SU-DHL-6 (cell line): ENCODE results near the gene MDFI.

Experiments
- H2AFZ ChIP-seq: fragments of 200-600 bp; sonication (generic); 2 replicates; pipeline ENCODE4 v1.6.1; 2014; ENCODE audit warnings: low read depth, mild to moderate bottlenecking, moderate library complexity, mixed read lengths, antibody characterized with exemption, low read length; ENCODE audit not compliant: severe bottlenecking
- H3F3A ChIP-seq: fragments of 200-600 bp; shearing (Covaris generic); 2 replicates; pipeline ENCODE4 v1.6.0; 2016; ENCODE audit warnings: antibody characterized with exemption, mild to moderate bottlenecking; ENCODE audit not compliant: insufficient read depth
- H3K27ac ChIP-seq: fragments of 200-600 bp; sonication (generic); 2 replicates; pipeline ENCODE4 v1.5.1; 2016; ENCODE audit warnings: low read depth, mild to moderate bottlenecking, low read length, moderate library complexity, mixed read lengths
- H3K27me3 ChIP-seq: fragments of 200-600 bp; sonication (generic), shearing (Covaris generic); 2 replicates; pipeline ENCODE4 v1.6.0; 2014; ENCODE audit warnings: mild to moderate bottlenecking, low read length
- H3K36me3 ChIP-seq: fragments of 200-600 bp; sonication (generic); 2 replicates; pipeline ENCODE4 v1.6.1; 2014; ENCODE audit warnings: mild to moderate bottlenecking, low read length, mixed read lengths
- H3K4me2 ChIP-seq: fragments of 300-600, 200-600 bp; shearing (Covaris generic), sonication (generic); 2 replicates; pipeline ENCODE4 v1.6.0; 2014; ENCODE audit warnings: low read length, low read depth, mild to moderate bottlenecking; ENCODE audit not compliant: poor library complexity, severe bottlenecking
- H3K4me3 ChIP-seq: fragments of 200-600 bp; sonication (generic); 2 replicates; pipeline ENCODE4 v1.5.1; 2014; ENCODE audit warnings: antibody characterized with exemption, low read length, mild to moderate bottlenecking, mixed read lengths; ENCODE audit not compliant: insufficient read depth, poor library complexity, severe bottlenecking
- H3K79me2 ChIP-seq: fragments of 200-600 bp; sonication (generic); 2 replicates; pipeline ENCODE4 v1.6.1; 2014; ENCODE audit warnings: mild to moderate bottlenecking, low read length, moderate library complexity; ENCODE audit not compliant: insufficient read depth
- H3K9ac ChIP-seq: fragments of 200-600 bp; sonication (generic); 2 replicates; pipeline ENCODE4 v1.7.0; 2014; ENCODE audit warnings: mild to moderate bottlenecking, low read length
- H3K9me2 ChIP-seq: fragments of 200-600 bp; sonication (generic); replicated peaks from 2 replicates; pipeline ENCODE4 v1.6.1; 2014; ENCODE audit warnings: low read length; ENCODE audit not compliant: insufficient read depth
- H3K9me3 ChIP-seq: fragments of 200-600 bp; sonication (generic); 2 replicates; pipeline ENCODE4 v1.6.1; 2014; ENCODE audit warnings: low read length, mixed read lengths; ENCODE audit not compliant: insufficient read depth
- H4K20me1 ChIP-seq: fragments of 200-600 bp; sonication (generic); 2 replicates; pipeline ENCODE4 v1.6.1; 2014; ENCODE audit warnings: low read depth, mild to moderate bottlenecking, antibody characterized with exemption, low read length, moderate library complexity, mixed read lengths
- EZH2phosphoT487 ChIP-seq: fragments of 200-600 bp; sonication (generic), shearing (Covaris generic); conservative IDR thresholded peaks from 2 replicates; pipeline ENCODE4 v1.6.1; 2018; ENCODE audit warnings: mild to moderate bottlenecking, antibody characterized with exemption, low read length, moderate library complexity, mixed read lengths
- TF ChIP-seq, protein P1 (sequence below): fragments of 200-600 bp; sonication (generic); IDR thresholded peaks from one replicate; pipeline ENCODE4 v1.5.1; 2017; ENCODE audit warnings: antibody characterized with exemption, mild to moderate bottlenecking, low read length, moderate library complexity; ENCODE audit not compliant: insufficient read depth, poor library complexity, severe bottlenecking

Gene MDFI

DNA sequence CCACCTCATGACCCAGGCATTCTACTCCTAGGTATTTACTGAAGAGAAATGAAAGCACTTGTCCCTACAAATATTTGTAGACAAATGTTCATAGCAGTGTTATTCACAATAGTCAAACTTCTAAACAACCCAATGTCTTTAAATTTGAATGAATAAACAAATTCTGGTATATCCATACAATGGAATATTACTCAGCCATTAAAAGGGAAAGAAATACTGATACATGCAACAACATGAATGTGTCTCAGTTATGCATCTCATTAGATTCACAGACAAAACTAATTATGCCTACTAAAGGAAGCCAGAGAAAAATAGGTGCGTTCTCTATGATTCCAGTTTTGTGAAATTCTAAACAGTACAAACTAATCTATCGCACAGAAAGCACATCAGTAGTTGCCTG is 30.7 kb downstream of the MDFI start:
- Histone ChIP-seq H3K27ac (no peak overlapping the region), H3K9ac (no peak overlapping the region), H3K36me3 (no peaks in the 10 kb centered on the region), H3K9me2 (no peaks in the 10 kb centered on the region), H2AFZ (no peak overlapping the region), H3K79me2 (no peaks in the 10 kb centered on the region), H4K20me1 (no peaks in the 10 kb centered on the region), H3K4me3 (no peak overlapping the region), H3K9me3 (no peaks in the 10 kb centered on the region), H3F3A (no peaks in the 10 kb centered on the region), H3K4me2 (no peak overlapping the region), H3K27me3 (no peaks in the 10 kb centered on the region)
- no peak for TF ChIP-seq EZH2phosphoT487
- TF ChIP-seq, protein P1, sequence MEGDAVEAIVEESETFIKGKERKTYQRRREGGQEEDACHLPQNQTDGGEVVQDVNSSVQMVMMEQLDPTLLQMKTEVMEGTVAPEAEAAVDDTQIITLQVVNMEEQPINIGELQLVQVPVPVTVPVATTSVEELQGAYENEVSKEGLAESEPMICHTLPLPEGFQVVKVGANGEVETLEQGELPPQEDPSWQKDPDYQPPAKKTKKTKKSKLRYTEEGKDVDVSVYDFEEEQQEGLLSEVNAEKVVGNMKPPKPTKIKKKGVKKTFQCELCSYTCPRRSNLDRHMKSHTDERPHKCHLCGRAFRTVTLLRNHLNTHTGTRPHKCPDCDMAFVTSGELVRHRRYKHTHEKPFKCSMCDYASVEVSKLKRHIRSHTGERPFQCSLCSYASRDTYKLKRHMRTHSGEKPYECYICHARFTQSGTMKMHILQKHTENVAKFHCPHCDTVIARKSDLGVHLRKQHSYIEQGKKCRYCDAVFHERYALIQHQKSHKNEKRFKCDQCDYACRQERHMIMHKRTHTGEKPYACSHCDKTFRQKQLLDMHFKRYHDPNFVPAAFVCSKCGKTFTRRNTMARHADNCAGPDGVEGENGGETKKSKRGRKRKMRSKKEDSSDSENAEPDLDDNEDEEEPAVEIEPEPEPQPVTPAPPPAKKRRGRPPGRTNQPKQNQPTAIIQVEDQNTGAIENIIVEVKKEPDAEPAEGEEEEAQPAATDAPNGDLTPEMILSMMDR = no peak

DNA sequence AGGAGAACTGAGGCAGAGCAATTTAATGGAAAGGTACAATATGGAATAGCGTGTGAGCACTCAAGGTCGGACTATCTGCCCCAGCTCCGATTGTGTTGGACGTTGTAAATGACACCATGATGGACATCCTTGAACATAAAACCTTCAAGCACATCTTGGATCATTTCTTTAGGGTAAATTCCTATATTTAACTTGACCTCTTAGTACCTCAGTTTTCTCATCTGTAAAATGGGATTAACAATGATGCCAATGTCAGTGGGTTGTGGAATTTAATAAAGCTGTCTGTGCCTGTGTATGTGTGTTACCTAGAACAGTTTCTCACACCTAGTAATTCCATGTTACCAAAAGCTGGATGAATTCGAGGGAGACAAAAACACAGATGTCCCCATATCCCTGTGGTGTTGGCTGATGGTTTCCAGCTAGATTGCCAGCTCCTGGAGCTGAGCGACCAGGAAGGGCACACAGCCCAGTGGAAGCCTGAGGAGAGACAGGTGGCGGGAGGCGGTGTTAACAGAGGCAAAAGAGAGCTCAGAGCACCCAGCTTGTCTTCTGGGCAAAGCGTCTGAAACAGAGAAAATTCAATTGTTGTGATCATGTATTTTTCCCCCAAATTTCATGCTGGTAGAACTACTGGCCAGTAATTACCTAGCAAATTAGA is 32.6 kb downstream of the MDFI start:
- Histone ChIP-seq H3K4me3 (no peak overlapping the region), H3K4me2 (no peak overlapping the region), H3F3A (no peaks in the 10 kb centered on the region), H3K79me2 (no peaks in the 10 kb centered on the region), H2AFZ (no peak overlapping the region), H4K20me1 (no peaks in the 10 kb centered on the region), H3K9me2 (no peaks in the 10 kb centered on the region), H3K9me3 (no peaks in the 10 kb centered on the region), H3K36me3 (no peaks in the 10 kb centered on the region), H3K27me3 (no peaks in the 10 kb centered on the region), H3K9ac (no peak overlapping the region), H3K27ac (no peak overlapping the region)
- no peak for TF ChIP-seq EZH2phosphoT487
- TF ChIP-seq, protein P1 = no peak

DNA sequence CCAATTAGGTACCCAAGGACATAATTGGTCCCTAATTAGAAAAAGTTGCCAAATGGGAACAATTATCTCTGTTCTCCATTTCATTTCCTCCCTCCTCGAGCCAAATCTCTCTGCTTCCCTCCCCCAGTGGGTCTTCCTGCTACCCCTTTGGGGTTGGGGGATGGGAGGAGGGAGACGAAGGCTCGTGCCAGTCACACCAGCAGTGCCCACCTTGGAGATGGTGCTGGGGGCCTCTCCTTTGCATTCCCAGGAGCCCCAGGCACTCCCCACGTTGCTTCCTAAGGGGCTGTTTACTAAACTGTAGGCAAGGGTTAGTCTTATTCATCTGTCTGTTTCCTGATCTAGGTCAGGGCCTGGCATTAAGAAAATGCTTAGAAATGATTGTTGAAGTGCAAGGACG is 33.1 kb downstream of the MDFI start:
- Histone ChIP-seq H3K9me3 (no peaks in the 10 kb centered on the region), H2AFZ (no peak overlapping the region), H3K4me2 (no peak overlapping the region), H3F3A (no peaks in the 10 kb centered on the region), H3K27me3 (no peaks in the 10 kb centered on the region), H3K9ac (no peak overlapping the region), H3K27ac (no peak overlapping the region), H3K79me2 (no peaks in the 10 kb centered on the region), H3K9me2 (no peaks in the 10 kb centered on the region), H4K20me1 (no peaks in the 10 kb centered on the region), H3K36me3 (no peaks in the 10 kb centered on the region), H3K4me3 (no peak overlapping the region)
- TF ChIP-seq, protein P1 = no peak
- no peak; the same call in 1 of the 2 replicates for TF ChIP-seq EZH2phosphoT487
